ENCODE measurements around the gene PKIB. TPM values are rescaled to one million over a fixed set of nuclear protein-coding genes. Genes with fewer than 3 reads are reported as not detected.
A peak's percentile ranks its signal among the peaks of the same experiment; 100 is the strongest.

Gene PKIB
- total RNA-seq, 1 donor from 2014 or later: 74.6 TPM

- Mint-ChIP-seq H3K4me3 (ENCODE audit: unreplicated experiment) (no peak overlapping the region), H3K27ac (ENCODE audit: unreplicated experiment) (no peak overlapping the region)
- FAIRE-seq: no peak
Observed at GRCh38 chr6:122669418-122669817, 59.2 kb downstream of the PKIB start.

DNA sequence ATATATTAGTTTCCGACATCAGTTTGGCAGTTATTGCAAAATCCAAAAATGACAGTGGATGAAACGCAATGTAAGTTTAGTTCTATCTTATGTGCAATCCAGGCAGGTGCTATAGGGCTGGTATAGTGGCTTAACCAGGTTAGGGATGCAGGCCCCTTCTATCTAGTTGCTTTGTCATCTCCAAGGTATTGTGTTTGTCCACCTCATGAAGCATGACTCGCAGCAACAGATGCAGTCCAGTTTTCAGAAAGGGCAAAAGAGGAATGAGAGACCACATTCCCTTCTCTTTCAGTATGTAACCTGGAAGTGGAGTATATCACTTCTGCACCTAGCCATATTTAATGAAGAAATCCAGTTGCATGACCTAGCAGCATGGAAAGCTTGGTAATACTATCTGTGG is 59.7 kb downstream of the PKIB start:
- H3K79me2 ChIP-seq (ENCODE audit: insufficient read depth, low read length): no peaks in the 10 kb centered on the region
- H3K27me3 Mint-ChIP-seq (ENCODE audit: low read depth, unreplicated experiment): no peaks in the 10 kb centered on the region
- peaks cover 22% of the 10 kb centered on the region for H3K4me1 Mint-ChIP-seq (ENCODE audit: low read depth, unreplicated experiment)
- H3K4me3 ChIP-seq (ENCODE audit: insufficient read depth, low read depth, low read length): no peak overlapping the region
- H3K4me2 ChIP-seq (ENCODE audit: low read length): no peak overlapping the region
- FAIRE-seq (no peak), DNase-seq (ENCODE audit: low read depth) (peak; percentile 29)
- H3K36me3 Mint-ChIP-seq (ENCODE audit: low read depth, unreplicated experiment): no peaks in the 10 kb centered on the region
- peaks cover 5% of the 10 kb centered on the region for H3K4me1 ChIP-seq (ENCODE audit: insufficient read depth, low read length)
- no peak overlapping the region for H3K4me3 Mint-ChIP-seq (ENCODE audit: unreplicated experiment)
- H4K20me1 ChIP-seq (ENCODE audit: insufficient read depth, low read length): no peaks in the 10 kb centered on the region
- no peaks in the 10 kb centered on the region for H3K36me3 ChIP-seq (ENCODE audit: insufficient read depth, low read length)
- no peak overlapping the region for H3K27ac ChIP-seq (ENCODE audit: low read depth, low read length)
- no peaks in the 10 kb centered on the region for H3K9me3 ChIP-seq (ENCODE audit: insufficient read depth, low read depth, low read length)
- no peak overlapping the region for H3K27ac Mint-ChIP-seq (ENCODE audit: unreplicated experiment)
- no peak overlapping the region for H3K9ac ChIP-seq (ENCODE audit: low read length)
- no peak overlapping the region for H2AFZ ChIP-seq (ENCODE audit: low read depth, low read length)
- H3K9me3 Mint-ChIP-seq (ENCODE audit: unreplicated experiment): no peaks in the 10 kb centered on the region
- no peaks in the 10 kb centered on the region for H3K27me3 ChIP-seq (ENCODE audit: insufficient read depth, low read length)
- TF ChIP-seq EZH2 (IDR thresholded peaks at IDR 0.05; ENCODE audit: insufficient read depth, low read length): no peak
- TF ChIP-seq, protein P1, sequence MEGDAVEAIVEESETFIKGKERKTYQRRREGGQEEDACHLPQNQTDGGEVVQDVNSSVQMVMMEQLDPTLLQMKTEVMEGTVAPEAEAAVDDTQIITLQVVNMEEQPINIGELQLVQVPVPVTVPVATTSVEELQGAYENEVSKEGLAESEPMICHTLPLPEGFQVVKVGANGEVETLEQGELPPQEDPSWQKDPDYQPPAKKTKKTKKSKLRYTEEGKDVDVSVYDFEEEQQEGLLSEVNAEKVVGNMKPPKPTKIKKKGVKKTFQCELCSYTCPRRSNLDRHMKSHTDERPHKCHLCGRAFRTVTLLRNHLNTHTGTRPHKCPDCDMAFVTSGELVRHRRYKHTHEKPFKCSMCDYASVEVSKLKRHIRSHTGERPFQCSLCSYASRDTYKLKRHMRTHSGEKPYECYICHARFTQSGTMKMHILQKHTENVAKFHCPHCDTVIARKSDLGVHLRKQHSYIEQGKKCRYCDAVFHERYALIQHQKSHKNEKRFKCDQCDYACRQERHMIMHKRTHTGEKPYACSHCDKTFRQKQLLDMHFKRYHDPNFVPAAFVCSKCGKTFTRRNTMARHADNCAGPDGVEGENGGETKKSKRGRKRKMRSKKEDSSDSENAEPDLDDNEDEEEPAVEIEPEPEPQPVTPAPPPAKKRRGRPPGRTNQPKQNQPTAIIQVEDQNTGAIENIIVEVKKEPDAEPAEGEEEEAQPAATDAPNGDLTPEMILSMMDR (IDR thresholded peaks at IDR 0.05; ENCODE audit: insufficient read depth, low read depth, low read length): no peak

More at GRCh38 chr6:122669418-122669817, 59.2 kb downstream of the PKIB start:
- peaks cover 22% of the 10 kb centered on the region for H3K4me1 Mint-ChIP-seq (ENCODE audit: low read depth, unreplicated experiment)
- TF ChIP-seq EZH2 (IDR thresholded peaks at IDR 0.05; ENCODE audit: insufficient read depth, low read length): no peak
- TF ChIP-seq, protein P1 (IDR thresholded peaks at IDR 0.05; ENCODE audit: insufficient read depth, low read depth, low read length): no peak
- Histone ChIP-seq H4K20me1 (ENCODE audit: insufficient read depth, low read length) (no peaks in the 10 kb centered on the region), H3K9me3 (ENCODE audit: insufficient read depth, low read depth, low read length) (no peaks in the 10 kb centered on the region), H3K79me2 (ENCODE audit: insufficient read depth, low read length) (no peaks in the 10 kb centered on the region), H3K27ac (ENCODE audit: low read depth, low read length) (no peak overlapping the region), H3K27me3 (ENCODE audit: insufficient read depth, low read length) (no peaks in the 10 kb centered on the region), H2AFZ (ENCODE audit: low read depth, low read length) (no peak overlapping the region), H3K9ac (ENCODE audit: low read length) (no peak overlapping the region), H3K36me3 (ENCODE audit: insufficient read depth, low read length) (no peaks in the 10 kb centered on the region), H3K4me3 (ENCODE audit: insufficient read depth, low read depth, low read length) (no peak overlapping the region), H3K4me2 (ENCODE audit: low read length) (no peak overlapping the region), H3K4me1 (ENCODE audit: insufficient read depth, low read length) (peaks cover 5% of the 10 kb centered on the region)
- no peaks in the 10 kb centered on the region for H3K36me3 Mint-ChIP-seq (ENCODE audit: low read depth, unreplicated experiment)
- DNase-seq (ENCODE audit: low read depth): no peak
- H3K27me3 Mint-ChIP-seq (ENCODE audit: low read depth, unreplicated experiment): no peaks in the 10 kb centered on the region
- no peaks in the 10 kb centered on the region for H3K9me3 Mint-ChIP-seq (ENCODE audit: unreplicated experiment)

- no peak overlapping the region for H2AFZ ChIP-seq (ENCODE audit: low read depth, low read length)
- no peak overlapping the region for H3K4me2 ChIP-seq (ENCODE audit: low read length)
- H3K4me1 ChIP-seq (ENCODE audit: insufficient read depth, low read length): peaks cover 5% of the 10 kb centered on the region
- Mint-ChIP-seq H3K4me3 (ENCODE audit: unreplicated experiment) (no peak overlapping the region), H3K4me1 (ENCODE audit: low read depth, unreplicated experiment) (peaks cover 21% of the 10 kb centered on the region), H3K9me3 (ENCODE audit: unreplicated experiment) (no peaks in the 10 kb centered on the region), H3K27me3 (ENCODE audit: low read depth, unreplicated experiment) (no peaks in the 10 kb centered on the region), H3K36me3 (ENCODE audit: low read depth, unreplicated experiment) (peaks cover 2% of the 10 kb centered on the region), H3K27ac (ENCODE audit: unreplicated experiment) (no peak overlapping the region)
- DNase-seq (ENCODE audit: low read depth) (no peak), FAIRE-seq (no peak)
- H3K27ac ChIP-seq (ENCODE audit: low read depth, low read length): no peak overlapping the region
- no peaks in the 10 kb centered on the region for H3K36me3 ChIP-seq (ENCODE audit: insufficient read depth, low read length)
- H3K9ac ChIP-seq (ENCODE audit: low read length): no peak overlapping the region
- no peak overlapping the region for H3K4me3 ChIP-seq (ENCODE audit: insufficient read depth, low read depth, low read length)
- TF ChIP-seq, protein P1 (IDR thresholded peaks at IDR 0.05; ENCODE audit: insufficient read depth, low read depth, low read length): no peak
- no peak for TF ChIP-seq EZH2 (IDR thresholded peaks at IDR 0.05; ENCODE audit: insufficient read depth, low read length)
- H3K27me3 ChIP-seq (ENCODE audit: insufficient read depth, low read length): no peaks in the 10 kb centered on the region
- no peaks in the 10 kb centered on the region for H3K79me2 ChIP-seq (ENCODE audit: insufficient read depth, low read length)
- no peaks in the 10 kb centered on the region for H4K20me1 ChIP-seq (ENCODE audit: insufficient read depth, low read length)
- no peaks in the 10 kb centered on the region for H3K9me3 ChIP-seq (ENCODE audit: insufficient read depth, low read depth, low read length)
Observed at GRCh38 chr6:122671251-122671650, 61.0 kb downstream of the PKIB start.

Data from astrocyte (in vitro differentiated cells and primary cell).